Urinary bladder (tissue), 4 donors: ENCODE results near the gene CLASRP. TPM values are rescaled to one million over a fixed set of nuclear protein-coding genes. Genes with fewer than 3 reads are reported as not detected.
A peak's percentile ranks its signal among the peaks of the same experiment; 100 is the strongest.
"Not testable (repeated sequence)": the region's sequence is repeated elsewhere in the genome, so short reads cannot be mapped to it uniquely, and the experiment has no call there.

Experiments used
- DNase-seq: peaks from one replicate; pipeline ENCODE4 v3.0.0-alpha.2; 2015; ENCODE audit errors: extremely low spot score
- H3K27ac ChIP-seq: one replicate; pipeline ENCODE4 v1.5.1; 2013; ENCODE audit warnings: low read depth, mild to moderate bottlenecking, moderate library complexity
- H3K36me3 ChIP-seq: one replicate; pipeline ENCODE4 v1.6.1; 2013; ENCODE audit warnings: mild to moderate bottlenecking, moderate library complexity; ENCODE audit not compliant: insufficient read depth
- H3K4me1 ChIP-seq: one replicate; pipeline ENCODE4 v1.6.1; 2013; ENCODE audit warnings: mild to moderate bottlenecking, moderate library complexity; ENCODE audit not compliant: insufficient read depth
- H3K4me3 ChIP-seq: one replicate; pipeline ENCODE4 v1.5.1; 2013; ENCODE audit warnings: low read depth, low read length
- WGBS: extraction: QIAGEN DNeasy Blood & Tissue Kit; methylation state at CpG from one replicate; pipeline ENCODE4 v1.1.7; 2013; 5-methylcytosine and 5-hydroxymethylcytosine counted together
- polyA plus RNA-seq: library from polyadenylated mRNA; stranded (reverse); fragments of 200-250 nt; gene quantifications from one replicate; pipeline ENCODE4 v1.2.3, GENCODE V29; 2013
- total RNA-seq: library from RNA; depleted of rRNA; stranded (reverse); fragments of >200 nt; gene quantifications from one replicate; pipeline ENCODE4 v1.2.3, GENCODE V29; 2014
- donor health status: healthy with polysubstance abuse.
- donor health status: healthy.

The CLASRP gene
- total and polyA plus RNA-seq, 2 donors, result 11.2 to 45.6 TPM

DNA sequence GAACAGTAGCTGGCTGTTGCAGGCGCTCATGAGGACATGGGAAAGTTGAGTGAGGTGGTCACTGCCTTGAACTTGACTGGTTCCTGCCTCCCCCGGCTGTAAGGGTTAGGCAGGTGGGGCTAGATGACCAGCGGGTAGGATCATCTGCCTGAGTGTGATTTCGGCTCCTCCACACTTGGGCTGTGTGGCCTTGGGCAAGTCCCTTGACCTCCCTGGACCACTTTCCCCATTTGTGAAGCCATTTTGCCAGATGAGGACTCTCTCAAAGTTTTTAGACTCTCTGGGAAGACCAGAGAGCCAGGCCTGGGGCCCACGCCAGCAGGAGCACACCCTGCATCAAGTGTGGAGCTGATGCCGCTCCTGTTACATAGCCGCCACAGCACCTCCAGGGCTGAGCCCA lies 63.6 kb downstream of the CLASRP start:
- H3K27ac ChIP-seq, result no peak overlapping the region
- WGBS, result 97% methylated on average over 7 of the region's 7 CpGs
- H3K36me3 ChIP-seq, result no peaks in the 10 kb centered on the region
- H3K4me1 ChIP-seq, result no peaks in the 10 kb centered on the region
- DNase-seq, result no peak
- no peak overlapping the region for H3K4me3 ChIP-seq

DNA sequence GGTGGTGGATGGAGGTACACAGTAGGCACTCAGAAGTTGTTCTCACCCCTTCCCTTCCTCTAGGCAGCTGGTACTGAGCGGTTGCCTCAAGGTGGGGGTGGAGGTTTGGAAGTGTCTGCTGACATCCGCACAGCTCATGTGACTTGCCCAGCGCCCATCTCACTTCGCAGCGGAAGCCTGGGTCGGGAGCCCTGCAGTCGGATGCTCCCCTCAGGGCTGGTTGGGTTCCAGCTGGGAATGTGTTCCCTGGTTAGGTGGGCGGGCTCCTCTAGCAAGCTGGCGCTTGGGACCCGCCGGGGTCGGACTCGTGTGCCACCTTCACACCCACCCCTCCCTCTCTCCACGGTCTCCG lies 64.3 kb downstream of the CLASRP start:
- no peak for DNase-seq
- no peaks in the 10 kb centered on the region for H3K36me3 ChIP-seq
- WGBS, result 30% methylated on average over 15 of the region's 15 CpGs
- no peak overlapping the region for H3K27ac ChIP-seq
- no peaks in the 10 kb centered on the region for H3K4me1 ChIP-seq
- H3K4me3 ChIP-seq, result no peak overlapping the region

DNA sequence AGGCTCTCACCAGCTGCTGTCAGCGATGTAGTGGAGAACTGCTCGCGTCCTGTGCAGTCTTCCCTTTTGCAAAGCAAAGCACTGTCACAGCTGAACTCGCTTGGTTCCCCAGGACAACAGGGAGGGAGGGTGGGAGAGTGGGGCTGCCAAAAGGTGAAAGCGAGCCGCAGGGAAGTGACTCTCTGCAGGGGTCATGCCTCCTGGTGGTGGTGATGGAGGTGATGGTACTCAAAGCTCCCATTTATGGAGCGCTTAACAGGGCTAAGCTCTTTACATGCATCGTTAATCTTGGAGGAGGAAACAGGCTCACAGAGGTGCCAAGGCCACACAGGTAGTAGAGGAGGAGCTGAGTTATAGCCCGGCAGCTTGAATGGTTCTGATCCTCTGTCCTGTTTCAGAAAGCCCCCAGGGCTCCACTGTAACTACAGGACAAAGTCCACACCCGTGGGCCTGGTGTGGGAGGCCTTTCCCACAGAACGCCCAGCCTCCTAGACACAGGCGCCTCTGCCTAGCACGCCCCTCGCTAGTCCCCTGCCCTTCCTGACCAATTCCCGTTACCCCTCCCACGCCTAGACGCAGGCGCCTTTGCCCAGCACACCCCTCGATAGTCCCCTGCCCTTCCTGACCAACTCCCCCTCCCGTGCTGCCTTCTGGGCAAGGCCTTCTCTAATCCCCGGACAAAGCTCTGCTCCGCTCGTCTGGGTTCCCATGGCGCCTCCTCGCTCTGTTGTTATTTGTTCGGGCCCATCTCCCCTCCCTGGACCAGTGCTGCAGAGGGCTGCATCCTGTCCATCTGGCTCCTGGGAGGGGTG lies 64.9 kb downstream of the CLASRP start:
- Histone ChIP-seq H3K27ac (peak overlapping the region; percentile 38), H3K36me3 (no peaks in the 10 kb centered on the region), H3K4me1 (no peaks in the 10 kb centered on the region), H3K4me3 (no peak overlapping the region)
- WGBS, result 36% methylated on average over 26 of the region's 26 CpGs
- DNase-seq, result no peak

DNA sequence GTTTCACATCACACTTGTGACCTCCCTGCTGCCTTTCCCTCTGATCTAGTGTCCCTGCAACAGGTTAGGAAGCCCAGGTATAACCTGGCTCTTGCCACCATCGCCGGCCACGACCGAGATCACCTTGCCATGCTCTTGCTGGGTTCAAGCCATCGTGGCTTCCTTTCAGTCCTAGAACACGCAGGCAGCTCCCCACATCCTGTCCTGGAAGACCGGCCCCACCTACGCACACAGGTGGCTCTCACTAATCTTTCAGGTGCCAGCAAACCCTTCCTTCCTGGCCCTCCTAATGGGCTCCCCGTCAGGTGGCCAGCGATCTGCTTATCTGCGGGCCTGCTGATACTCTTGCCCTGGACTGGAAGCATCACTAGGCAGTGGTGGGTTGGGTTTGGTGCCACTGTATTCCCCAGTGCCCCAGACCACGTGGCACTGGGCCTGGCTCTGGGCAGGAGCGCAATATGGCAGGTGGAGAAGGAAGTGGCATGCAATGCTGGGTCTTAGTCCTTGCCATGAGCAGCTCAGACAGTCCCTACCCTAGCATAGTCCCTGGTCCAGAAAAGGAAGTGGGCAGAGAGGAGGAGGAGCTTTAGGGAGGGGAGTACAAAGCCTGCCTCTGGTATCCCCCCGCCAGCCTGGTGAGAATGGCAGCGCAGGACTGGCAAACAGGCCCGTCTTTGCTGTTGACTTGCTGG lies 66.0 kb downstream of the CLASRP start:
- H3K36me3 ChIP-seq, result no peaks in the 10 kb centered on the region
- H3K27ac ChIP-seq, result no peak overlapping the region
- H3K4me3 ChIP-seq, result no peak overlapping the region
- DNase-seq, result no peak
- WGBS, result 80% methylated on average over 16 of the region's 16 CpGs
- H3K4me1 ChIP-seq, result no peaks in the 10 kb centered on the region

DNA sequence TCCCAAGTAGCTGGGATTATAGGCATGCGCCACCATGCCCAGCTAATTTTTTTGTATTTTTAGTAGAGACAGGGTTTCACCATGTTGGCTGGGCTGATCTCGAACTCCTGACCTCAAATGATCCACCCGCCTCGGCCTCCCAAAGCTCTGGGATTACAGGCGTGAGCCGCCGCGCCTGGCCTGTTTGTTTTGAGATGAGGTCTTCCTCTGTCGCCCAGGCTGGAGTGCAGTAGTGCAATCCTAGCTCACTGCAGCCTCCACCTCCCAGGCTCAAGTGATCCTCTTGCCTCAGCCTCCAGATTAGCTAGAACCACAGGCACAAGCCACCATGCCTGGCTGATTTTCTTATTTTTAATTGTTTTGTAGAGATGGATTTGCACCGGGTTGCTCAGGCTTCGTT lies 67.5 kb downstream of the CLASRP start:
- 92% methylated on average over 11 of the region's 11 CpGs for WGBS
- not testable (repeated sequence) for H3K36me3 ChIP-seq, H3K27ac ChIP-seq, H3K4me3 ChIP-seq, H3K4me1 ChIP-seq, DNase-seq

DNA sequence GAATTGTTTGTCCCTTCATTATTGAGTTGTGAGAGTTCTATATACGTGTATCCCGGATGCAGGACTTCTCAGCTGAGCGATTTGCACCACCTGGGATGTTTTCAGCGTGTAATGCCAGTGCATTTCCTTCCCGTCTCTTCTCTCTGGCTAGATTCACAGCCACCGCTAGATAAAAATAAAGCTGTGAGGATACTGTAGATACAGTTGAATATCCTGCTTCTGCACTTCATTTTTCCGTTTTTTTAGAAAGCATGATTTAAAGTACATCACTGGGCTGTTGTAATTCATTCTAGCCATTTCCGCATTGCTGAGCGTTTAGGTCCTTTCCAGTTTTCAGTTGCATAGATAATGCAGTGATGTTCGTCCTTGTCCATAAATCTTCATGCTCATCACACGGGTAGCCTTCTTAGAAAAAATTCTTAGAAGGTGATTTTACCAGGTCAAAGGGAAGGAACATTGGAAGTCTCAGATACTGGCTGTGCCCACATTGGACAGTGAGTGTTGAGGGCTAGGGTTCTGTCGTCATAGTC lies 68.8 kb downstream of the CLASRP start:
- no peak for DNase-seq
- Histone ChIP-seq H3K4me1 (no peaks in the 10 kb centered on the region), H3K36me3 (no peaks in the 10 kb centered on the region), H3K4me3 (no peak overlapping the region), H3K27ac (no peak overlapping the region)
- 77% methylated on average over 12 of the region's 12 CpGs for WGBS

DNA sequence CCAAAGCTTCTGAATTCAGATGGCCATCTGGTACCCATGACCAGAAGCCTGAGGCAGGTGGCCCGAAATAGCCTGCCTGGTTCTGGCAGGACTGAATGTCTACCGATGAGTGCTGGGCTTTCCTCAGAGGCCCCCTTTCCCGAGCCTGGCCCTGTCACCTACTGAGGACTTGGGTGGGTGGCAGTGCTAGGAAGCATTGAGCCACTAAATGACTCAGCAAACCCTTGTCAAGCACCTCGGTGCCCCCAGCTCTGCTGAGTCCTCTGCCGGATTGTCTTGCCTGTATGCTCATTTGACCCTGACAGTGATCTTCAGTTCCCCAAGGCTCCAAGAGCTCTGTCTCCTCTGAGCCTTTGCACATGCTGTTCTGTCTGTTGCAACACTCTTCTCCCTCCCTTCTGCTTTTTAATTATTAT lies 72.0 kb downstream of the CLASRP start:
- Histone ChIP-seq H3K27ac (no peak overlapping the region), H3K4me1 (no peaks in the 10 kb centered on the region), H3K4me3 (no peak overlapping the region), H3K36me3 (no peaks in the 10 kb centered on the region)
- WGBS, result 82% methylated on average over 5 of the region's 5 CpGs
- DNase-seq, result no peak

DNA sequence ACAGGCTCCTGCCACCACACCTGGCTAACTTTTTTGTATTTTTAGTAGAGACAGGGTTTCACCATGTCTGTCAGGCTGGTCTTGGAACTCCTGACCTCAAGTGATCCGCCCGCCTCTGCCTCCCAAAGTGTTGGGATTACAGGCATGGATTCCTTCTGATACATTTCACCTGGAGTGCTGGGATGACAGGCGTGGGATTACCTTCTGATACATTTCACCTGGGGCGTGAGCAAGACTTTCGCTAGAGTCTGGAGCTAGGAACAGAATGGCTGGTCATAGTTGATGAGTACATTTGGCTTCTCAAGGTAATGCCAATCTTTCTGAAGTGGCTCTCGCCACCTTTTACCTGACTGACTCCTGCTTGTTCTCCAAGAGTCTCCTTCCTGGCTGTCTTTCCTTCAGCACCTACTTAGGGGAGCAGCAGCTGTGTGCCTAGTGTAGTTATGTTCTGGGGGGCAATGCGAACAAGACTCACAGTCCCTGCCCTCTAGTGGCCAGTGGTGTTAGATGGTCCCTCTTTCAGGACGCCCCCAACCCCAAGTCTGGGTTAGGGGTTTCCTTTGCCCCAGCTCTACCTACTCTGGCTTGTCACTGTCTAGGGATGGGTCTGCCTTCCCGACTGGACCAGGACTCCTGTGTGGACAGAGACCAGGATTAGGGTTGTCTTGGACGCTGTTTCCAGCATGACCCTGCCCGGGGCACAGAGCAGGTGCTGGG lies 73.4 kb downstream of the CLASRP start:
- Histone ChIP-seq H3K4me1 (no peaks in the 10 kb centered on the region), H3K4me3 (no peak overlapping the region), H3K27ac (peak overlapping the region; percentile 53), H3K36me3 (no peaks in the 10 kb centered on the region)
- 91% methylated on average over 11 of the region's 11 CpGs for WGBS
- no peak for DNase-seq

DNA sequence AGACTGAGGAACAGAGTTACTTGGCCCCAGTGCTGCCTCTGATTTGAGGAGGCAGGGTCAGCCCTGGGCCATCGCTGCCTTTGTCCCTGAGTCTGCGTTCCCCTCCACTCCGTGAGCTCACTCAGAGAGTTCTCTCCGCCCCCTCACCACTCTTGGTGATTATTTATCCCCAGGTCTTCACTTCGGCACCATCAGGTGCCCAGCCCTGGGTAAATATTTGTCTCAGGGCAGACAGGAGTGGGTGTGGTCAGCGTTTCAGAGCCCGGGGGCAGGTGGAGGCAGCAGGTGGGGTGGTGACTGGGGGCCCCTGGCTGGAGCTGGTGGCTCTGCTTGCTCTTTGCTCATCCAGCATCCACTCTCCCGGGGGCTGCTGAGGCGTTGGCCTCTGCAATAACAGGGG lies 74.8 kb downstream of the CLASRP start:
- no peaks in the 10 kb centered on the region for H3K36me3 ChIP-seq
- no peak overlapping the region for H3K4me3 ChIP-seq
- no peaks in the 10 kb centered on the region for H3K4me1 ChIP-seq
- 79% methylated on average over 9 of the region's 9 CpGs for WGBS
- peak; percentile 45 for DNase-seq
- peak overlapping the region; percentile 64 for H3K27ac ChIP-seq

DNA sequence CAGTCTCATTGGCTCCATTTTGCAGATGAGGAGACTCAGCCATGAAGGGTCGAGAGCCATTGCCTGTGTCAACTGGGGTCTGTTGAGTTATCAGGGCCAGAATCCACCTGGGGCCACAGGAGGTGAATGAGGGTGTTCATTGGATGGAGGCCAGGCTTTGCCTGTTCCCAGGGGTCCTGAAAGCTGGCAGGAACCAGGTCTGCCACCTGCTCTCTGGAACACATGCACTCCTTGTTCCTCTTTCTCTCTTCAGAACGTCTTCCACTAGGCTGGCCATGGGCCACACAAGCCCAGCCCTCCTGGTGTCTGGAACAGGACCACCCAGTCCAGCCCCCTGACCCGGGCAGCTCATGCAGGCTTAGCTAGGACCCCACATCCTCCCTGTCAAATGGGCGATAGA lies 75.3 kb downstream of the CLASRP start:
- no peak overlapping the region for H3K4me3 ChIP-seq
- H3K27ac ChIP-seq, result peak overlapping the region; percentile 64
- WGBS, result 83% methylated on average over 4 of the region's 4 CpGs
- H3K4me1 ChIP-seq, result no peaks in the 10 kb centered on the region
- DNase-seq, result no peak
- H3K36me3 ChIP-seq, result no peaks in the 10 kb centered on the region

DNA sequence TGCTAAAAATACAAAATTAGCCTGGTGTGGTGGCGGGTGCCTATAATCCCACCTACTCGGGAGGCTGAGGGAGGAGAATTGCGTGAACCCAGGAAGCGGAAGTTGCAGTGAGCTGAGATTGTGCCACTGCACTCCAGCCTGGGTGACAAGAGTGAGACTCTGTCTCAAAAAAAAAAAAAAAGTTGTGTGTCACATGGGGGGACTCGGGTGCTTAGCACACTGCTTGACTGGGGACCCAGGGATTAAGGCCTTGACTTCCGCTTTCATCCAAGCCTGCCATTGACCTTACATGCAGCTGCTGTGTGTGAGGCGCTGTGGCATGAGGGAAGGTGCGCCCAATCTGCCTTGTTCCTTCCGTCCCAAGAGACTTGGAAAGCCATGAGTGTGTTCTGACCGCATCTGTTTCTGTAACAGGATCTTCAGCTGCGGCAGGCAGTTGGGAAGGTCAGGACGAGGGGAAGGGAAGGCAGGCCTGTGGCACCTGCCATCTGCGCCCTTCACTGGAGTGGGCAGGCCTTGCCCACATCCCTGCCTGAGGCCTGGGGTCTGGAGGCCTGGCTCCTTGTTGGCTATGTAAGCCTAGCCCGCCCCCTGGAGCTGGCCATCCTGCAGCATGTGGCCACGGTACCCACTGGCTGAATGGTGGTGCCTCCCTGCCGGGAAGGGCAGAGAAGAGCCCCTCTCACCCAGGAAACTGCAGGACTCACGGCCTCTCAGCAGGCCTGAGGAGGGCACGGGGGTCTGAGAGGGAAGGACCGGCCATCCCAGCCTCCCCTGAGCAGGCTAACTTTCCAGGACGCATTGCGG lies 77.2 kb downstream of the CLASRP start:
- no peaks in the 10 kb centered on the region for H3K36me3 ChIP-seq
- DNase-seq, result no peak
- H3K4me1 ChIP-seq, result no peaks in the 10 kb centered on the region
- 91% methylated on average over 21 of the region's 21 CpGs for WGBS
- H3K27ac ChIP-seq, result no peak overlapping the region
- H3K4me3 ChIP-seq, result no peak overlapping the region

DNA sequence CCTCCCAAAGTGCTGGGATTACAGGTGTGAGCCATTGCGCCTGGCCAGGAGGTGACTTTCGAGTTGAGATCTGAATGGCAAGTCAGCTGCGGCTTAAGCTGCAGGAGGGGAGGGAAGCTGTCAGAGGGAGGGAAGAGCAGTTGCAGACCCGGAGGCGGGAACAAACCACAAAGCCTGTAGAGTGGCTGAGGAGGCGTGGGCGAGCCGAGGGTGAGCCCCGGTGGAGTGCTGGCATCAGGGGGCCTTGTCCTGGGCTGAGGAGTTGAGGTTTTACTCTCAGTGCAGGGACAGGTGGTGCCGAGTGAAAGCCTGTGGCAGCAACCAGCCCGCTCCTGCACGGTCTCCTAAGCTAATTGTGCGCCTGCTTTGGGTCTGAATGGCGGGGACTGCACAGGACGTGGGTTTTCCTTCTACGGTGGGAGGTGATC lies 78.3 kb downstream of the CLASRP start:
- 54% methylated on average over 16 of the region's 16 CpGs for WGBS
- H3K4me1 ChIP-seq, result no peaks in the 10 kb centered on the region
- H3K36me3 ChIP-seq, result no peaks in the 10 kb centered on the region
- no peak for DNase-seq
- H3K4me3 ChIP-seq, result no peak overlapping the region
- H3K27ac ChIP-seq, result no peak overlapping the region

DNA sequence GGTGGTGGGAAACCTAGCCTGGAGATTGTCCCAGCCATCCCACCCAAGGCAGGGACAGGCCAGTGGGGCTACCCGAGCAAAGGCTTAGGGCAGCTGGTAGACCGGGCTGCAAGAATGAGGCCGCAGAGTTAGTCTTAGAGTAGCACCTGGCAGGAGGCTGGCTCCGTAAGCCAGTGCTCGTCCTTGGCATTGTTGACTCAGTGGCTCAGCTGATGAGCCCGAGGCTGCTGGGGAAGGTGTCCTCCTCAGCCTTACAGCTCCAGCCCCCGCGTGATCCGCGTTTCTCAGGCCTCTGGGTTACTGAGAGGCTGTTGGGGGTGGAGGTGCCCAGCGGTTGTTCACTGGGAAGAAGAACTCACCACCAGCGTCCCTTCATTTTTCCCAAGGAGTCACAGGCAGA lies 78.8 kb downstream of the CLASRP start:
- H3K27ac ChIP-seq, result no peak overlapping the region
- no peaks in the 10 kb centered on the region for H3K36me3 ChIP-seq
- DNase-seq, result no peak
- 77% methylated on average over 12 of the region's 12 CpGs for WGBS
- no peak overlapping the region for H3K4me3 ChIP-seq
- no peaks in the 10 kb centered on the region for H3K4me1 ChIP-seq
